HG02884 (cell line): ENCODE data around the gene PCDHGC5.
A peak's percentile ranks its signal among the peaks of the same experiment; 100 is the strongest.

Source experiments
- ATAC-seq: cut with Tn5 transposase; IDR thresholded peaks from one replicate; pipeline ENCODE4 v1.9.1; 2021; ENCODE audit warnings: mild to moderate bottlenecking, moderate library complexity; ENCODE audit not compliant: unreplicated experiment

PCDHGC5 gene

DNA sequence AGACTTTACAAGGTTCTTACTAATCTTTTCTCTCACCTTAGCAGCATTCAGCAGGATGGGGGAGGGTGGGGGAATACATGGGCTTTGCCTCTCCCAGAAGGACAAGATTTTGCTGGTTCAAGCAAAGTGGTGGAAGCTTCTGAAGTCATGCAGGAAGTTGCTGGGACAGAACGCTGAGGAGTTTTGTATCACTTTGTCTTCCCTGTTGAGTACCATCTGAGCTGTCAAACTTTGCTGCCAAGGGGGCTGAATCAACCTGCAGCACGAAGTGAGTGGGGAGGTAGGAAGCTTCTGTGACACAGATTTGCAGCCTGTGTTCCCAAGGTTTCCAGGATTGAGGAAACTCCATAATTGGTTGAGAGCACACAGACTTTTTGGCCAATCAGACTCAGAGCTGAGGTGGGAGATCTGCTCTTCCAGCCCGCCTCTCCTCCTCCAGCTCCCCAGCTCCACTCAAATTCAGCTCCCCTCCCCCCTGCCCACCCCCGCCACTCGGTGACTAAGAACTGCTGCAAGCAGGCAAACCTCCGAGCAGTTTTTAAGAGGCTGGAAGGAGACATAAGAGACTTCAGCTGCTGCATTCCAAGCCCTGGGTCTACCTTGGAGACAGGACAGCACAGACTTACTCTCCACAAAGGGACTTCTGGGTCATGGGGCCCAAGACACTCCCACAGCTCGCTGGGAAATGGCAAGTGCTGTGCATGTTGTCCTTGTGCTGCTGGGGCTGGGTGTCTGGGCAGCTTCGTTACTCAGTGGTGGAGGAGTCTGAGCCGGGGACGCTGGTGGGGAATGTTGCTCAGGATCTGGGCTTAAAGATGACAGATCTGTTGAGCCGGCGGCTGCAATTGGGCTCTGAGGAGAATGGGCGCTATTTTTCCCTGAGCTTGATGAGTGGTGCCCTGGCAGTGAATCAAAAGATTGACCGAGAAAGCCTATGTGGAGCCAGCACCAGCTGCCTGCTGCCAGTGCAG, at the start of gene PCDHGC5:
Gene PCDHGC5 (plus strand): TSS at position 491 of the 971 bp plus-strand sequence. CDS start 160 bp downstream, at position 651.
- no peak for ATAC-seq

- ATAC-seq: no peak
Measured at GRCh38 chr5:141439411-141440141, 49.3 kb upstream of the PCDHGC5 start.

- ATAC-seq: no peak
Measured at GRCh38 chr5:141440341-141440740, 48.5 kb upstream of the PCDHGC5 start.

DNA sequence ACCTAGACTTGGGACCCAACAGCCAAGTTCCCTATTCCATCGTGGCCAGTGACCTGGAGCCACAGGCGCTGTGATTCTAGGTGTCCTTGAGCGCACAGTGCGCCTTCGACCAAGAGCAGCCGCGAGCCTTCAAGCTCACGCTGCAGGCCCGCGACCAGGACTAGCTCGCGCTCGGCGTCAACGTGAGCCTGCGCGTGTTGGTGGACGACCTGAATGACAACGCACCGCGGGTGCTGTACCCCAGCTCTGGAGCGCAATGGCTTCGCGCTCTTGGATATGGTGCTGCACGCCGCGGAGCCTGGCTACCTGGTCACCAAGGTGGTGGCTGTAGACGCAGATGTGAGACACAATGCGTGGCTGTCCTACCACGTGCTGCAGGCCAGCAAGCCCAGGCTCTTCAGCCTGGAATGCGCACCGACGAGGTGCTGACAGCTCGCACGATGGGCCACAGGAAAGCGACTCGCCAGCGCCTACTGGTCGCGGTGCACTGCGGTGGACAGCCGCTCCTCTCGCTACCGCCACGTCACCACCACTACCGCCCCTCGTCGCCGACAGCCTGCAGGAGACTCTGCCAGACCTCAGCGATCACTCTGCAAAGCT, 47.2 kb upstream of the PCDHGC5 start:
- no peak for ATAC-seq

GRCh38 chr5:141465351-141465750, 23.5 kb upstream of the PCDHGC5 start:
- no peak for ATAC-seq

DNA sequence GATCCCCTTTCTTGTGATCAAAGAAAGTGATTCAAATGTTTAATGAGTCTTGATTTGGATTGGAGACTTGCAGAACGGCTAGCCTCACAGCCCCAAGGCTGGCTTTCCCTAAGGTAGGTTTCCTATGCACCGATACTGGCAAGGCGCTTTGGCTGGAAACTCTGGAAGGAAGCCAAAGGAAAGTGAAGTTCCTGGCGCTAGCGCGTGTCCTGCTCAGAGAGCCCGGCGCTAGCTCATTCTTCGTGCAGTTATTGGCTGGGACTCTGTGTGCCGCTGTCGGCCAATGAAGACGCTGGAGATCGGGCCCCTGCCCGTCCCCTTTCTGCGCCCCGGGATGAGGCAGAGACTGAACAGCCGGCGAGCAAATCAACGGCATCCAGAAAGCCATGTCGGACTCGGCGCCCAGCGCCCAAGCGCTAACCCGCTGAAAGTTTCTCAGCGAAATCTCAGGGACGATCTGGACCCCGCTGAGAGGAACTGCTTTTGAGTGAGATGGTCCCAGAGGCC, 13.2 kb upstream of the PCDHGC5 start, which contains the start of gene PCDHGC3:
Gene PCDHGC3 (plus strand): TSS at position 342 of the 507 bp plus-strand sequence. CDS start 151 bp downstream, at position 493.
- ATAC-seq: peak; percentile 96

GRCh38 chr5:141476132-141476911, 12.6 kb upstream of the PCDHGC5 start:
- ATAC-seq: peak; percentile 18

DNA sequence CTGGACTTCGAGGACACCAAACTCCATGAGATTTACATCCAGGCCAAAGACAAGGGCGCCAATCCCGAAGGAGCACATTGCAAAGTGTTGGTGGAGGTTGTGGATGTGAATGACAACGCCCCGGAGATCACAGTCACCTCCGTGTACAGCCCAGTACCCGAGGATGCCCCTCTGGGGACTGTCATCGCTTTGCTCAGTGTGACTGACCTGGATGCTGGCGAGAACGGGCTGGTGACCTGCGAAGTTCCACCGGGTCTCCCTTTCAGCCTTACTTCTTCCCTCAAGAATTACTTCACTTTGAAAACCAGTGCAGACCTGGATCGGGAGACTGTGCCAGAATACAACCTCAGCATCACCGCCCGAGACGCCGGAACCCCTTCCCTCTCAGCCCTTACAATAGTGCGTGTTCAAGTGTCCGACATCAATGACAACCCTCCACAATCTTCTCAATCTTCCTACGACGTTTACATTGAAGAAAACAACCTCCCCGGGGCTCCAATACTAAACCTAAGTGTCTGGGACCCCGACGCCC, 11.8 kb upstream of the PCDHGC5 start:
- ATAC-seq: no peak

GRCh38 chr5:141477815-141478214, 11.1 kb upstream of the PCDHGC5 start:
- ATAC-seq: no peak

DNA sequence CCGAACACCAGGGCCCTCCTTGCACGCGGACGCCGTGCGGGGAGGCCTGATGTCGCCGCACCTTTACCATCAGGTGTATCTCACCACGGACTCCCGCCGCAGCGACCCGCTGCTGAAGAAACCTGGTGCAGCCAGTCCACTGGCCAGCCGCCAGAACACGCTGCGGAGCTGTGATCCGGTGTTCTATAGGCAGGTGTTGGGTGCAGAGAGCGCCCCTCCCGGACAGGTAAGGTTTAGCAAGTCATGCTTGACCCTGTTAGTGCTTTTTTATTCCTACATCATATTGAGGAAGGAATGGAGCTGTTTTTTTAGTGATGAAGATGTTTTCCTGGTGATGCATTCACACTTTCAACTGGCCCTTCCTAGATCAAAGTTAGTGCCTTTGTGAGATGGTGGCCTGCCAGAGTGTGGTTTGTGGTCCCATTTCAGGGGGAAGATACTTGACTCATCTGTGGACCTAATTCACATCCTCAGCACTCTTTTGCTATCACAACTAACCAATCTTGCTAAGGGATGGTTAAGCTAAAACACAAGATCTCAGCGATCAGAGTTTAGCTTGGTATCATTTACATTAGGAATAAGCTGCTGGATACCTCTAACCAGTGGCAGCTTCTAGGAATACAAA, 10.4 kb upstream of the PCDHGC5 start:
- no peak for ATAC-seq

DNA sequence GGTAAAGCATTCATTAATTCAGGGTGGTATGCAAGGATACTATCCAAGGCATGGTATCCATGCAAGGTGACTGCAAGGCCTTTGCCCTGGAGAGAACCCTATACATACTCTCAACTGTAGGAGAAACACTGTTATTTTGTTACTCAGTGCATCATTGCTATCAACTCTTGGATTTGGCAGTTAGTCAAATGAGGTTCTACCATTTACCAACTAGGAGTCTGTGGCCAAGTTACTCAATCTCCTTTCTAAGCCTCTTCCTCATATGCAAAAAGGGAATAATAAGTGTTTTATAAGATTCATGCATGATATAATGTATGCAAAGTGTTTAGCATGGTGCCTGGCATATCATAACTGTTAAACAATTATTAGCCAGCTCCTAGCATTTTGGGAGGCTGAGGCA, 9.1 kb upstream of the PCDHGC5 start:
- no peak for ATAC-seq

DNA sequence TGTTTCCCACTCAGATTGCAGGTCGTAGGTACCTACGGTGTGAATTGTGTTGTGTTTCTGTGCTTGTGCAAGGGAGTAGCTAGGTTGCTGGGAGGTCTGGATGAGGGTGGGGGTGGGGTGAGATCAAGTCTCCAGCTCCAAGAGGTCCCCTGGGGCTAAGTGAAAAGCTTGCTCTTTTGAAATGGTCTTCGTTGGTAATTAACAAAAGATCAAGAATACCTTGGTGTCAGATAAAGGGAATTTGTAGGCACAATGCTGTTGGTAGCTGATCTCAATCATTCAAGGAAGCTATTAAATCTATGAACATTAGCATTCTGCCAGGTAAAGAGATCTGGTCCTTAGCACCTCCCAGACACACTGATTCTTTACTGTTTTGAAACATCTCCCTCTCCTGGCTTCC, 5.0 kb upstream of the PCDHGC5 start:
- ATAC-seq: no peak

DNA sequence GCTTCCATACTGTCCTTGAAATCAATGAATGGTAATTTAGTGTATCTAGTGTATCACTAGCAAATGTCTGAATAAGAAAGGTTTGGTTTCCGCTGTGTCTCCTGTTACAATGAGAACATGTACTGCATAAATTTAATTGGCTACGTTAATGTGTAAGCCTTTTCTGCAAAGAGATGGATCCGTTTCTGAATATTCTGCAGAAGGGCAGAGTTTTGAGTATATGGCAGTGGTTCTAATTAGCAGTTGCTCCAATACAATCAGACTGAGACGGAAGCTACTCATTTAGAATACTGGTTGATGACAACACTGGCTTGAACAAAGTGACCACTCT, 4.6 kb upstream of the PCDHGC5 start:
- no peak for ATAC-seq

- peak; percentile 54 for ATAC-seq
Measured at GRCh38 chr5:141484641-141485311, 4.1 kb upstream of the PCDHGC5 start, which contains the start of gene PCDHGC4. PCDHGC4 (plus strand) TSS chr5:141485030; CDS start chr5:141485174, 144 bp downstream.

- ATAC-seq: peak; percentile 5
Measured at GRCh38 chr5:141485321-141486055, 3.4 kb upstream of the PCDHGC5 start.

DNA sequence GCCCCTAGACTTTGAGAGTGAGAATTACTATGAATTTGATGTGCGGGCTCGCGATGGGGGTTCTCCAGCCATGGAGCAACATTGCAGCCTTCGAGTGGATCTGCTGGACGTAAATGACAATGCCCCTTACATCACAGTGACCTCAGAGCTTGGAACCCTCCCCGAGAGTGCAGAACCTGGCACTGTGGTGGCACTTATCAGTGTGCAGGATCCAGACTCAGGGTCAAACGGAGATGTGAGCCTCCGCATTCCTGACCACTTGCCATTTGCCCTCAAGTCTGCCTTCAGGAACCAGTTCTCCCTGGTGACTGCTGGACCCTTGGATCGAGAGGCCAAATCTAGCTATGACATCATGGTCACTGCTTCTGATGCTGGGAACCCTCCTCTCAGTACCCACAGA, 2.8 kb upstream of the PCDHGC5 start:
- no peak for ATAC-seq

DNA sequence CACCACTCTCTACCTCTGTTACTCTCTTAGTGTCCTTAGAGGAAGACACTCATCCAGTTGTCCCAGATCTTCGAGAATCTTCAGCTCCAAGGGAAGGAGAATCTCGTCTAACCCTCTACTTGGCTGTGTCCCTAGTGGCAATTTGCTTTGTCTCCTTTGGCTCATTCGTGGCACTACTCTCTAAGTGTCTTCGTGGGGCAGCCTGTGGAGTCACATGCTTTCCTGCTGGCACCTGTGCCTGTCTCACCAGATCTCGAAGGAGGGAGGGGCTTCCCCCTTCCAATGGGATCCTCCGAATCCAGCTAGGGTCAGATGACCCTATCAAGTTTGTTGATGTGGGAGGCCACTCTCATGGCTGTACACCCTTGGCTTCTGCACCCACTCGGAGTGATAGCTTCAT, 1.8 kb upstream of the PCDHGC5 start:
- no peak for ATAC-seq

DNA sequence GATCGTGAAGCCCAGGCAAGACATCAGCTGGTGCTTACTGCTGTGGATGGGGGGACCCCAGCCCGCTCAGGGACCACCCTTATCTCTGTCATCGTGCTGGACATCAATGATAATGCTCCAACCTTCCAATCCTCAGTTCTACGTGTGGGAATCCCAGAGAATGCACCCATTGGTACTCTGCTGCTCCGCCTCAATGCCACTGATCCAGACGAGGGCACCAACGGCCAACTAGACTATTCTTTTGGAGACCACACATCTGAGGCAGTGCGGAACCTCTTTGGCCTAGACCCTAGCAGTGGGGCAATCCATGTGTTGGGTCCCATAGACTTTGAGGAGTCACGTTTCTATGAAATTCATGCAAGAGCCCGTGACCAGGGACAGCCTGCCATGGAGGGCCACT, 960 bp downstream of the PCDHGC5 start:
- no peak for ATAC-seq
